CD14-positive monocyte (primary cell): Measurements from ENCODE around the gene PLIN3. TPM values are rescaled to one million over a fixed set of nuclear protein-coding genes. Genes with fewer than 3 reads are reported as not detected.

Experiments
- DNase-seq, 3 donors: peaks; one replicate each; pipeline ENCODE4 v3.0.0-alpha.2; 2011 to 2022
- H2AFZ ChIP-seq: 2 replicates; pipeline ENCODE4 v1.6.0; 2012; ENCODE audit warnings: mild to moderate bottlenecking, low read depth, low read length, inconsistent platforms; ENCODE audit not compliant: insufficient read depth, poor library complexity, severe bottlenecking
- H3K27ac ChIP-seq, 2 donors: 1 replicate in 1 of 2; 2 replicates in 1 of 2; pipeline ENCODE4 v1.5.1; 2012 to 2013; ENCODE audit warnings: low read length in 2 of 2, control low read depth in 1 of 2, inconsistent platforms in 1 of 2, low read depth in 1 of 2, mild to moderate bottlenecking in 1 of 2
- H3K27me3 ChIP-seq, 2 donors: one replicate each; pipeline versions ENCODE4 v1.6.0 to v1.6.1; 2011 to 2013; ENCODE audit warnings: low read length in 2 of 2; ENCODE audit not compliant: control insufficient read depth in 2 of 2, insufficient read depth in 2 of 2
- H3K36me3 ChIP-seq, 2 donors: replicated peaks in 1 of 2; 1 replicate in 1 of 2; 2 replicates in 1 of 2; pipeline versions ENCODE4 v1.5.1 to v1.6.1; 2012 to 2013; ENCODE audit warnings: low read length in 2 of 2, control low read depth in 1 of 2, inconsistent platforms in 1 of 2, mild to moderate bottlenecking in 1 of 2; ENCODE audit not compliant: insufficient read depth in 2 of 2, control insufficient read depth in 1 of 2
- H3K4me1 ChIP-seq, 2 donors: 1 replicate in 1 of 2; 2 replicates in 1 of 2; pipeline versions ENCODE4 v1.5.1 to v1.6.1; 2012 to 2013; ENCODE audit warnings: low read length in 2 of 2, control low read depth in 1 of 2, inconsistent platforms in 1 of 2, mild to moderate bottlenecking in 1 of 2, moderate library complexity in 1 of 2; ENCODE audit not compliant: insufficient read depth in 2 of 2, control insufficient read depth in 1 of 2
- H3K4me2 ChIP-seq: replicated peaks from 2 replicates; pipeline ENCODE3; 2012; ENCODE audit warnings: low read length, moderate library complexity, mild to moderate bottlenecking; ENCODE audit not compliant: poor library complexity, severe bottlenecking; ENCODE audit errors: extremely low read depth
- H3K4me3 ChIP-seq, 3 experiments: fragments of 200-600 bp in 1 of 3; sonication (generic) in 1 of 3; replicated peaks in 1 of 3; 1 replicate in 2 of 3; 2 replicates in 1 of 3; pipeline ENCODE4 v1.5.1; 2011 to 2013; ENCODE audit warnings: low read length in 3 of 3, mild to moderate bottlenecking in 3 of 3, control low read depth in 2 of 3, low read depth in 2 of 3, inconsistent platforms in 1 of 3, moderate library complexity in 1 of 3
- H3K79me2 ChIP-seq: 2 replicates; pipeline ENCODE4 v1.6.0; 2012; ENCODE audit warnings: mild to moderate bottlenecking, control low read depth, inconsistent platforms, low read length, moderate library complexity; ENCODE audit not compliant: insufficient read depth
- H3K9ac ChIP-seq: 2 replicates; pipeline ENCODE4 v1.6.0; 2017; ENCODE audit warnings: low read length, mild to moderate bottlenecking; ENCODE audit not compliant: insufficient read depth, poor library complexity, severe bottlenecking
- H3K9me3 ChIP-seq, 2 donors: replicated peaks in 1 of 2; 1 replicate in 1 of 2; 2 replicates in 1 of 2; pipeline versions ENCODE4 v1.5.1 to v1.6.1; 2012 to 2013; ENCODE audit warnings: low read length in 2 of 2, control low read depth in 1 of 2; ENCODE audit not compliant: control insufficient read depth in 1 of 2, insufficient read depth in 1 of 2
- H4K20me1 ChIP-seq: 2 replicates; pipeline ENCODE4 v1.6.0; 2012; ENCODE audit warnings: mild to moderate bottlenecking, low read length, control low read depth, moderate library complexity; ENCODE audit not compliant: insufficient read depth
- H3K27ac Mint-ChIP-seq, 7 donors: one replicate each; pipeline ENCODE4 v1.8.0; 2020; ENCODE audit warnings: mild to moderate bottlenecking in 7 of 7, mixed read lengths in 7 of 7, moderate library complexity in 6 of 7, inconsistent platforms in 2 of 7
- H3K27me3 Mint-ChIP-seq, 3 donors: one replicate each; pipeline ENCODE4 v1.8.0; 2021 to 2022; ENCODE audit warnings: low read depth in 3 of 3, mild to moderate bottlenecking in 3 of 3, mixed read lengths in 3 of 3, moderate library complexity in 3 of 3, inconsistent platforms in 1 of 3
- H3K36me3 Mint-ChIP-seq, 2 donors: one replicate each; pipeline ENCODE4 v1.8.0; 2020; ENCODE audit warnings: mixed read lengths in 2 of 2, inconsistent platforms in 1 of 2, mild to moderate bottlenecking in 1 of 2
- H3K4me1 Mint-ChIP-seq: one replicate; pipeline ENCODE4 v1.8.0; 2020; ENCODE audit warnings: mild to moderate bottlenecking, mixed read lengths
- H3K4me3 Mint-ChIP-seq, 2 donors: one replicate each; pipeline ENCODE4 v1.8.0; 2020; ENCODE audit warnings: mild to moderate bottlenecking in 2 of 2, mixed read lengths in 2 of 2, moderate library complexity in 1 of 2
- H3K9me3 Mint-ChIP-seq, 7 donors: one replicate each; pipeline ENCODE4 v1.8.0; 2020 to 2022; ENCODE audit warnings: mixed read lengths in 7 of 7, mild to moderate bottlenecking in 6 of 7, moderate library complexity in 6 of 7, inconsistent platforms in 2 of 7
- WGBS: methylation state at CpG from one replicate; pipeline ENCODE4 v1.1.5; 2013; ENCODE audit warnings: missing lambda C conversion rate; ENCODE audit not compliant: insufficient coverage; 5-methylcytosine and 5-hydroxymethylcytosine counted together
- intact Hi-C, 2 donors: fragments of 100-400 bp; cut with micrococcal nuclease; formaldehyde crosslinking; loops; one replicate each; pipeline versions ENCODE4 v1.15.0 to v1.15.1; 2023
- polyA plus RNA-seq, 3 donors: library from polyadenylated mRNA; depleted of rRNA in 1 of 3; unstranded in 2 of 3; stranded (reverse) in 1 of 3; fragments of 300-500 nt in 2 of 3; fragments of >200 nt in 1 of 3; fragmentation: Illumina TruSeq in 2 of 3; gene quantifications; 1 replicate in 2 of 3; 2 replicates in 1 of 3; pipeline ENCODE4 v1.2.3, GENCODE V29; 2012 to 2021
- TF ChIP-seq, protein P1 (sequence below): fragments of 200-600 bp; IDR thresholded peaks from one replicate; pipeline ENCODE4 v1.8.0; 2022; ENCODE audit warnings: antibody characterized with exemption, mild to moderate bottlenecking

Gene PLIN3
- polyA plus RNA-seq, 3 donors: 78.8 to 151 (median 138) TPM

DNA sequence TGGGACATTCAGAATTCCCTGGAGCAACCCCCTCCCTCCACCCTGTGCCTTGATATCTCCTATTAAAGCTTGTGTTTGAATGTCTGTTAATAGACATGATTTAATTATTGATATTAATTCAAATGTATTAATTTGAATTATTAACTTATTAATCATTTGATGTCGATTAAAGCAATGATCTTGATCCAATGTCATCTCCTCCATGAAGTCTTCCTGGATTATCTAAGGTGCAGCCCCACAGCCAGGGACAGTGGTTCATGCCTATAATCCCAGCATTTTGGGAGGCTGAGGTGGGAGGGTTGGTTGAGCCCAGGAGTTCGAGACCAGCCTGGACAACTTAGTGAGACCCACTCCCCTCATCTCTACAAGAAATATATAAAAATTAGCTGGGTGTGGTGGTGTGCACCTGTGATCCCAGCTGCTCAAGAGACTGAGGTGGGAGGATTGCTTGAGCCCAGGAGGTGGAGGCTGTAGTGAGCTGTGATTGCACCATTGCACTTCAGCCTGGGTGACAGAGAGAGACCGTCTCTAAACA lies 66.3 kb downstream of the PLIN3 start:
- no peaks in the 10 kb centered on the region for H3K9me3 Mint-ChIP-seq
- peaks cover 11% of the 10 kb centered on the region for H4K20me1 ChIP-seq
- peaks cover 0 to 2% (median 2%) of the 10 kb centered on the region in 3 donors for H3K27me3 Mint-ChIP-seq
- peaks cover 7 to 27% of the 10 kb centered on the region in 2 donors for H3K36me3 Mint-ChIP-seq
- H3K27me3 ChIP-seq: no peaks in the 10 kb centered on the region
- peaks cover 7% of the 10 kb centered on the region for H3K4me1 Mint-ChIP-seq
- peaks cover 6% of the 10 kb centered on the region for H3K79me2 ChIP-seq
- H3K4me1 ChIP-seq: peaks cover 2 to 8% of the 10 kb centered on the region in 2 donors
- no peak overlapping the region for H3K27ac ChIP-seq
- H3K9me3 ChIP-seq: no peaks in the 10 kb centered on the region
- H3K36me3 ChIP-seq: peaks cover 8 to 13% of the 10 kb centered on the region in 2 donors
- intact Hi-C loops: loop anchor here in 1 of 2 donors (10.0 kb wide), 2 partner anchors 164 to 224 kb away; partner anchors contain the start of gene KDM4B
- no peak overlapping the region for H3K4me2 ChIP-seq
- TF ChIP-seq, protein P1, sequence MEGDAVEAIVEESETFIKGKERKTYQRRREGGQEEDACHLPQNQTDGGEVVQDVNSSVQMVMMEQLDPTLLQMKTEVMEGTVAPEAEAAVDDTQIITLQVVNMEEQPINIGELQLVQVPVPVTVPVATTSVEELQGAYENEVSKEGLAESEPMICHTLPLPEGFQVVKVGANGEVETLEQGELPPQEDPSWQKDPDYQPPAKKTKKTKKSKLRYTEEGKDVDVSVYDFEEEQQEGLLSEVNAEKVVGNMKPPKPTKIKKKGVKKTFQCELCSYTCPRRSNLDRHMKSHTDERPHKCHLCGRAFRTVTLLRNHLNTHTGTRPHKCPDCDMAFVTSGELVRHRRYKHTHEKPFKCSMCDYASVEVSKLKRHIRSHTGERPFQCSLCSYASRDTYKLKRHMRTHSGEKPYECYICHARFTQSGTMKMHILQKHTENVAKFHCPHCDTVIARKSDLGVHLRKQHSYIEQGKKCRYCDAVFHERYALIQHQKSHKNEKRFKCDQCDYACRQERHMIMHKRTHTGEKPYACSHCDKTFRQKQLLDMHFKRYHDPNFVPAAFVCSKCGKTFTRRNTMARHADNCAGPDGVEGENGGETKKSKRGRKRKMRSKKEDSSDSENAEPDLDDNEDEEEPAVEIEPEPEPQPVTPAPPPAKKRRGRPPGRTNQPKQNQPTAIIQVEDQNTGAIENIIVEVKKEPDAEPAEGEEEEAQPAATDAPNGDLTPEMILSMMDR: no peak
- H3K9ac ChIP-seq: no peak overlapping the region
- no peak overlapping the region for H3K4me3 Mint-ChIP-seq
- DNase-seq: no peak
- no peak overlapping the region for H3K4me3 ChIP-seq
- H2AFZ ChIP-seq: no peak overlapping the region
- H3K27ac Mint-ChIP-seq: no peak overlapping the region
- no CpG with 5 or more reads among the region's 3 CpGs for WGBS

DNA sequence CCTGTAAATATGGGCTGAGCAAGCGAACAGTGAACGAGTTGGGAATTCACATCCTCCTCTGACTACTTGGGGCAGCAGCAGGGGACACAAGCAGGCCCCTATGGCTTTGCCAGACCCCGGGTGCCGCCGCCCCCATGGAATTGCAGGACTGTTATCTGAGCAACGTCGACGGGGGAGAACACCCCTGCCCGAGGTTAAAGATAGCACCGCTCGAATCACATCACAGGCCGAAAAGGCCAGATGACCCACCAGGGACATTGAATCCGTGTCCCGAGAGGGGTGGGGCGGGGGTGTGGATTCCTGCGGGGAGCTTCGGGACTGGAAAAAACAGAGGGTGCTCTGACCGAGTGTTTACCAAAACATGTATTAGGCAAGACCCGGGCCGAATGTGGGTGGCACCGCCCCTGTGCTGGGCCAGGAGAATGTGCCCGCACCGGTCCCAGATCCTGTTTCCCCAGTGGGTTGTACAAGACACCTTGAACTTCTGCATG lies 66.8 kb downstream of the PLIN3 start:
- peaks cover 11% of the 10 kb centered on the region for H3K79me2 ChIP-seq
- H2AFZ ChIP-seq: no peak overlapping the region
- Mint-ChIP-seq H3K4me3 (no peak overlapping the region), H3K27ac (no peak overlapping the region), H3K36me3 (peaks cover 7 to 32% of the 10 kb centered on the region in 2 donors), H3K4me1 (peaks cover 6% of the 10 kb centered on the region), H3K9me3 (no peaks in the 10 kb centered on the region), H3K27me3 (peaks cover 0 to 2% (median 2%) of the 10 kb centered on the region in 3 donors)
- H3K36me3 ChIP-seq: peaks cover 8 to 16% of the 10 kb centered on the region in 2 donors
- WGBS: 89% methylated on average over 21 of the region's 23 CpGs
- H3K27me3 ChIP-seq: no peaks in the 10 kb centered on the region
- no peak overlapping the region for H3K4me3 ChIP-seq
- no peak overlapping the region for H3K4me2 ChIP-seq
- DNase-seq: no peak
- H3K9ac ChIP-seq: no peak overlapping the region
- H3K9me3 ChIP-seq: no peaks in the 10 kb centered on the region
- H3K4me1 ChIP-seq: peaks cover 0 to 6% of the 10 kb centered on the region in 2 donors
- TF ChIP-seq, protein P1: no peak
- H4K20me1 ChIP-seq: peaks cover 12% of the 10 kb centered on the region
- H3K27ac ChIP-seq: no peak overlapping the region
- intact Hi-C loops: loop anchor here in 1 of 2 donors (10.0 kb wide), 2 partner anchors 164 to 224 kb away; partner anchors contain the start of gene KDM4B
